HK-2 (cell line): ENCODE measurements around the gene CCNI2.

Experiments
- DNase-seq: peaks from one replicate; pipeline ENCODE4 v3.0.0-alpha.2; 2018; ENCODE audit not compliant: unreplicated experiment

CCNI2 gene

GRCh38 chr5:132764671-132765238, 17.5 kb downstream of the CCNI2 start:
- DNase-seq: no peak

- no peak for DNase-seq
These were observed 18.2 kb downstream of the CCNI2 start for GRCh38 chr5:132765311-132766019.

GRCh38 chr5:132766020-132766805, 19.0 kb downstream of the CCNI2 start:
- DNase-seq: no peak

DNA sequence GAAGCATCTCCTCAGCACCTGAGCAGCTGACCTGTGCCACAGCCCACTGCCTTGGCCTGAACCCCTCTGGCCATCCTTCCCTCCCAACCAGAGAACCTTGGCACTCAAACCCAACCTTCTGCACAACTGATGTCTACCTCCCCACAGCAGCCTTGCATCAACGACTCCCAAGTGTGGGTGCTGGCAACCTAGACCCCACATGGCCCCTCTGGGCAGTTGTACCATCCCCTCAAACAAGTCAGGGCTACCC, 19.5 kb downstream of the CCNI2 start:
- no peak for DNase-seq

DNA sequence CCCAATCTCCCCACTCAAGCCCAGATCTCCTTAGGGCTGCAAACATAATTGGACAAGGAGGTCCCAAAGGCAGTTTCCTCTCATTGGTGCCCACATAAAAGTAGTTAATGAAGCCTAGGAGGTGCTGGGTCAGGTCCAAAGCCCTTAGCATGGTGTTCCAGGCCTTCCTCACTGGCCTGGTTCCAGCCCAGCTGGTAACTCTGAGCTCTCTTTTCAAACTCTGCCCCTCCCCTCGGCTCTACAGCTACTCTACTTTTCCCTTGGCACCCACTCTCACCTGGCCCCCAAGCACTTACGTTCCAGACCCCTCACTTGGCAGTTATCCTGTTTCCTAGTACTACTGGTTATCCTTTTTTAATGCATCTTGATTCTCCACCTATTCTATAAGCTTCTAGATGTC, 19.9 kb downstream of the CCNI2 start:
- DNase-seq: no peak

- no peak for DNase-seq
These were observed 21.3 kb downstream of the CCNI2 start for GRCh38 chr5:132768485-132768868.

DNA sequence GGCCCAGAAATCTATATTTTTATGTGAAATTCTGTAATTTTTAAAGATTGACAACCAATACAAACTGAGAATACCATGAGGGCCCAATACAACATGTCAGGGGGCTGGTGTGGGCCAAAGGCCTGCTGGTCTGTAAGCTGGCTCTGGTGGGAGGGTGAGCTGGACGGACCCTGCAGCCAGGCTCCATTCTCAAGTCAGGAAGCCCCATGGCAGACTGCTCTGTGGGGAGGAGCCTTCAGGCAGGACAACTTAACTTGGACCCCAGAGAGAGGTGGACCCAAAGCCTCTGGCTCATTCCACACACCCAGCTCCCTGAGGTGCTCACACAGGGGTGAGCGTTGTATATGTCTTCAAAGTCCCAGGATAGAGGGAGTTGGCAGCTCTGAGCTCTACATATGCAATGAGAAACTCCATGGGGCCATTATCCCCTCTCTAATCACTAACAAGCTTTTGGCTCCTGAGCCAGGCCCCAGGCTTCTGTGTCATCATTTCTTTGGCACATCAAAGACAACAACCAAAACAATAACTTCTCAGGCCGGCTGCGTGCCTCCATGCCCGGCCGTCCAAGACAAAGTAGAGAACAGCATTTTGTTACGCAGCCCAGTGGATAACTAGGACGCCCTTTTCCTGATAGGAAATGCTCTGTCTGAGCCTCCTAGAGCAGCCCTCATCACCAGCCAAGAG, 23.4 kb downstream of the CCNI2 start:
- no peak for DNase-seq

- DNase-seq: peak; percentile 50
These were observed 24.3 kb downstream of the CCNI2 start for GRCh38 chr5:132771503-132771998.

DNA sequence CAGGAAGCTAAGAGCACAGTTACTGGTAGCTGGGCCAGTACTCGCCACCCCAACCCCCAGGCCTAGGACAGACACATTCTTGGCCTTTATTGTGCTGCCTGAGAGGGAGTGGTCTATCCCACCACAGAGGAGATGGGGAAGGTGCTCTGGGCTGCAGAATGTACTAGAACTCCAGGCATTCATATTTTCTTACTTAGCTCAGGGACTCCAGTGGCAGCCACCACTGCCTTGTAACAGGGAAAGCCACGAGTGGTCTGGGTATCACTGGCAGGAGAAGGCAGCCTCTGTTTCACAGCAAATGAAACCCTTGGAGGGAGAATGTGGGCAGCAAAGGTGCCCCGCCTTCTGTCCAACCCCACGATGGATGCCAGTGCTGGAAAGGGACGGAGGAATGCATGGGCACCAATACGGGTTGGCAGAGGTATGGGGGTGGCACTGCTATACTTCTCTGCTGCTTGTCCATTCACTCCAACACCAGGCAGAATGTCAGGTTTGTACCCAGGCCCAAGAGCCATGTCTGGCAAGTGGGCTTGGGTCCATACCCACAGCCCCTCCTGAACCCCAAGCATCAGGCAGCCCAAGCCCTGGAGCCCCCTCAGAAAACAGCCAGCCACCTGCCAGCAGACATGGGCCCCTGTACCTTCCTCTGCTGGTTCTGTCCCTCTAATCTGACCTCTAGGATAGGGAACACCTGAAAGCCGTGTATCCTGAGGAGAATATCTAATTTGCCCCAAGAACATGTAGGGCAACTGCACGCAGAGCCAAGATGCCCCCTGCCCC, 25.3 kb downstream of the CCNI2 start:
- DNase-seq: no peak

- no peak for DNase-seq
These were observed 25.9 kb downstream of the CCNI2 start for GRCh38 chr5:132773114-132773513.

DNA sequence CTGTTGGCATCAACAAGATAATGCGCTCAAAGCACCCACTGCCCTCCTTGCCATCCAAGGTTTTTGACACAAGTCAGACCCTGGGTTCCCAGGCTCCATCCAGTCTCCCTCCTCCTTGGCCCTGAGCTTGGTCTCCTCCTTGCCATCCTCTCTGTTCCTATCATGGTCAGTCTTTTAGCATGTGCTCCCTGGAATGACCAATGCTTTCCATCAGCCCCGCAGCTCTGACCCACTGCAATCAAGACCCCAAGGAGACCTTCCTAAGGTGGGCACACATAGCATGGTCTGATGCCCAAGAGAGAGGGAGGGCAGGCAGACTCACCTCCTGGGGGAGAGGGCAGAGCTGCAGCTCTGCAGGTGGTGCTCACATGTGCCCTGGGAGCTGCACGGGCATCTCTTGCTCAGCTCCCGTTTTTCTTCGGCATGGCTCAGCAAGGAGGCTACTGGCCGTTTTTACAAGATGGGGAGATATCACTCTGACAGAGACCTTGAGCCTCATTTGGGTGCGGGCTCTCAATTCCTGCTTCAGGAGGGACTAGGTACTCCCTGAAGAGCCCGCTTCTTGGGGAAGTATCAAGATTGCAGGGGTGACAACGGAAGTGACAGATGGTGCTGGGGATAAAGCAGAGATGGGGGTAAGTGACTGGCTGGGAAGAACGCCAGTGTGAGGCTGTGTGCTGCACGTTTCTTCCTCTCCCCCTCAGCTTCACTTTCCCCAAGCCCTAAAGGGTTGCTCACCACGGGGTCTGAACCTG, 26.6 kb downstream of the CCNI2 start:
- DNase-seq: no peak

DNA sequence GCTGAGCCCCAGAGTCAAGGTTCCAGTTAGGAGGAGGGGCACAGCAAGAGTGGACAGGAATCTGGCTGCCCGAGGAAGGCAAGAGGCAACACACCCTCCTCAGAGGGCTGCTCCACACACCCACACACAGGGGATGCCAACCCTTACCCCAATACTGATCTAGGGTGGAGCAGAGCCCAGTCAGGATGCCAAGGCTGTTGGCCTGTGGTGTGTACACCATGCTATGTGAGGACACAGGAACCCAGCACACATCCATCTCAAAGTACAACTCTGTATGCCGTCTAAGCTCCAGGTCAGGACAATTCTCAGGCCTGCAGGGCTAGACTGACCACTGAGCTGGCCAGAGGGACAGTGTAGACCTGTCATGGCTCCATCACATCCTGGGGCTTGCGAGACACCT, 27.2 kb downstream of the CCNI2 start:
- DNase-seq: no peak

GRCh38 chr5:132774896-132775295, 27.7 kb downstream of the CCNI2 start:
- no peak for DNase-seq

- peak; percentile 41 for DNase-seq
These were observed 28.3 kb downstream of the CCNI2 start for GRCh38 chr5:132775476-132775961.

- peak; percentile 45 for DNase-seq
These were observed 29.1 kb downstream of the CCNI2 start for GRCh38 chr5:132776131-132776937.

DNA sequence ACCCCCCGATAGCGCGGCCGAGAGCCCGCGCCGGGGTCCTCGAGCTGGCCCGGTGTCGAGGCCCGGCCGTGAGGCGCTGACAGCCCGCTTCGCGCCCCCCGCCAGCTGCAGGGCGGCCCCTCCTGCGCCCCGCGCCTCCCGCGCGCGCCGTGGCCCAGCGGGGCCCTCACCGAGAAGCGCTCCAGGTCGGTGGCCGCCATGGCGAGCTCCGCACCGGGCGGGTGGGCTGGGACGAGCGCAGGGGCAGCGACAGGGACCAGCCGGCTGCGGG, 29.6 kb downstream of the CCNI2 start:
- no peak for DNase-seq

DNA sequence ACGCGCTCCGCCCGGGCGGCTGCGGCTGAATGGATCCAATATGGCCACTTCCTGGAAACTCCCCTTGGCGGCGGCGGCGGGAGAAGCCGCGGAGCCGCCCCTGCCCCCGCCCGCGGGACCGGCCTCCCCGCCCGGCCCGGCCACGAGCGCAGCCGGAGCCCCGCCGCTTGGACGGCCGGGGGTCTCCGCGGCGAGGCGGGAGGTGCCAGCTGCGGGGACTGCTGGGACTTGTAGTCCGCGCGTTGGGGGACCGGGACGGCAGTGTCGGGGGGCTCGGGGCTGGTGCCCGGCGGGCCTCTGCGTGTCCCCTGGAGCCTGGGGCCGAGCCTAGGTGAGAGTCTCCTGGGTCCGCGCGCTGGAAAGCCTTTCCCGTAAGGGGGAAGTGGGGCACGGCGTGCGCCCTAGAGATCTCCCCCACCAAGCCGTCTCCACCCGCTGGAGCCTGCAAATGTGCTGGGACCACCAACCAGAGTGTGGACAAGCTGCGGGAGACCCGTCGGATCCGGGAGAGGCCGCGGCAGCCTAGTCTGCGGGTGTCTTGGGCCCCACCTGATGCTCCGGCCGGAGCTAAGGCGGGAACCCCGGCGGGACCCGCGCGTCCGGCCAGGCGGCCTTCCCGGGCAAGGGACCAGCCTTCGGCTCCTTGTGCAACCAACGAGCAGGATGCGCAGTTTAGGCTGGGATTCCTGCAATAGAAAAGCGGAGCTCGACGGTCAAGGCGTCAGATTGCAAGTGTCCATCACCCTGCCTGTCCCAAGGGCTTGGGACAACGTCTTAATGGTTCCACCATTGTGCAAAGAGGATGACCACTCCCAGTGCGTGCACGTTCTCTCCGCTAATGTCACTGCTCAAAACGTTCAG, 30.2 kb downstream of the CCNI2 start, which contains the start of gene SEPTIN8:
TSS of gene SEPTIN8 (minus strand) at position 31 of the 861 bp plus-strand sequence. CDS start 102 bp downstream, outside the sequence.
- DNase-seq: peak; percentile 45

- no peak for DNase-seq
These were observed 30.9 kb downstream of the CCNI2 start for GRCh38 chr5:132778129-132778528.

DNA sequence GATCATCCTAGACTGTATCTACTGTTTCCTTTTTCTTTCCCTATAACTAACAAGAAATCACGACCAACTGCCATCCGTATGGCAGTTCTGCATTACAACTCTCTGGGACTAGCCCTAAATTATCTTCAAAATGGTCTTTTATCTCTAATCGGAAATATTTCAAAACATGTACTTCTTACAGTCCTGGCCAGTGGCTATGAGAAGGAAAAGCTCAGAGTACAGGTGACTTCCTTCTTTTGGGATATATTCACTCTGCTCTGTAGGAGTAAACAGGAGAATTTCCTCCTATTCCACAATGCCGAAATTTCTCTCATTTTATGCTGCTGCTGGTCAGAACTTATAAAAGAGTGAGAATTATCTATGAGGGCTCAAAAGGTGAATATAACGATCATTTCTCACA, 31.6 kb downstream of the CCNI2 start:
- no peak for DNase-seq
